Ovary (tissue), 3 donors: ENCODE data around the gene KIAA0040.

Source experiments
- EP300 ChIP-seq: sonication (generic); formaldehyde crosslinking; IDR thresholded peaks from one replicate; pipeline ENCODE4 v1.6.1; 2017; ENCODE audit warnings: antibody characterized with exemption
- POLR2A ChIP-seq: fragments of 450-650 bp; IDR thresholded peaks from one replicate; pipeline ENCODE4 v1.6.1; 2017; ENCODE audit warnings: antibody characterized with exemption, mild to moderate bottlenecking, moderate library complexity
- TF ChIP-seq, protein P1 (sequence below), 3 donors: fragments of 450-650 bp in 2 of 3; fragments of 200-600 bp in 1 of 3; IDR thresholded peaks; one replicate each; pipeline versions ENCODE4 v1.5.1 to v1.8.0; 2016 to 2022; ENCODE audit warnings: antibody characterized with exemption in 3 of 3, mild to moderate bottlenecking in 1 of 3
- donor health status: DM: no; HTN: no; CAD: no.

DNA sequence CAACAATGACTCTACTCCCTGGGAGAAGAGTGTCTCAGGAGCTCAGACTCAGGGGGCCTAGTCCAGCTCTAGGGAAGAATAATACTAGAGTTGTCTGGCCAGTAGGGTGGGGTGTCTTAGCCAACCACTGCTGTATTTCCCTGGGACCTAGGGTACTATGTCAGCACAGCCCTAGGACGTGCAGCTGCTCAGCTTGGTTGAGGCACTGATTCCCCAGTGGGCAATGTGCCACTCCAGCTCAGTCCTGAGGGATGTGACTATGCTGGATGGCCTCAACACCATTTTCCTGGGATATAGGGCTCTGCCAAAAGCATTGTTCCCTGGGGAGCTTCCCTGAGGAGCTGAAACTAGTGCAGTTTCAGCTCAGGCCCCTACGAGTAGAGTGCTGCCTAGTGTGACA lies 77.6 kb downstream of the KIAA0040 start:
- TF ChIP-seq, protein P1, sequence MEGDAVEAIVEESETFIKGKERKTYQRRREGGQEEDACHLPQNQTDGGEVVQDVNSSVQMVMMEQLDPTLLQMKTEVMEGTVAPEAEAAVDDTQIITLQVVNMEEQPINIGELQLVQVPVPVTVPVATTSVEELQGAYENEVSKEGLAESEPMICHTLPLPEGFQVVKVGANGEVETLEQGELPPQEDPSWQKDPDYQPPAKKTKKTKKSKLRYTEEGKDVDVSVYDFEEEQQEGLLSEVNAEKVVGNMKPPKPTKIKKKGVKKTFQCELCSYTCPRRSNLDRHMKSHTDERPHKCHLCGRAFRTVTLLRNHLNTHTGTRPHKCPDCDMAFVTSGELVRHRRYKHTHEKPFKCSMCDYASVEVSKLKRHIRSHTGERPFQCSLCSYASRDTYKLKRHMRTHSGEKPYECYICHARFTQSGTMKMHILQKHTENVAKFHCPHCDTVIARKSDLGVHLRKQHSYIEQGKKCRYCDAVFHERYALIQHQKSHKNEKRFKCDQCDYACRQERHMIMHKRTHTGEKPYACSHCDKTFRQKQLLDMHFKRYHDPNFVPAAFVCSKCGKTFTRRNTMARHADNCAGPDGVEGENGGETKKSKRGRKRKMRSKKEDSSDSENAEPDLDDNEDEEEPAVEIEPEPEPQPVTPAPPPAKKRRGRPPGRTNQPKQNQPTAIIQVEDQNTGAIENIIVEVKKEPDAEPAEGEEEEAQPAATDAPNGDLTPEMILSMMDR (IDR thresholded peaks at IDR 0.05), result no peak
- TF ChIP-seq EP300, result no peak
- TF ChIP-seq POLR2A, result no peak
